ENCODE results near the gene SQSTM1.

GRCh38 chr5:179833709-179834070 lies 13.0 kb downstream of the SQSTM1 start:
- no peak for TF ChIP-seq CTCF (IDR thresholded peaks at IDR 0.05)
- TF ChIP-seq POLR2AphosphoS5 (IDR thresholded peaks at IDR 0.05; ENCODE audit: low read depth, low read length), result no peak
- TF ChIP-seq SIN3A (IDR thresholded peaks at IDR 0.05; ENCODE audit: borderline replicate concordance, insufficient read depth, low read depth, low read length), result no peak
- TF ChIP-seq REST (IDR thresholded peaks at IDR 0.05; ENCODE audit: insufficient read depth in 1 of 2, low read depth in 2 of 2, low read length in 1 of 2), result no peak

Data from Panc1 (cell line).